Pancreas (tissue), 10 donors: ENCODE data around the gene TOM1. TPM values are rescaled to one million over a fixed set of nuclear protein-coding genes. Genes with fewer than 3 reads are reported as not detected.

Experiments used
- ATAC-seq, 4 donors: fragments of 200-7000 bp; cut with Tn5 transposase; one replicate each; pipeline versions ENCODE4 v1.8.0 to v1.9.1; 2020; ENCODE audit warnings: mild to moderate bottlenecking in 4 of 4, moderate library complexity in 4 of 4
- DNase-seq, 6 donors: peaks; one replicate each; pipeline ENCODE4 v3.0.0-alpha.2; 2020
- FAIRE-seq: peaks from 2 replicates; lab custom pipeline; 2012; peaks lifted over from hg19 to GRCh38; lab: Jason Lieb, UNC
- H3K27ac ChIP-seq, 4 donors: fragments of 200-600 bp; sonication (generic); 1 replicate in 3 of 4; 2 replicates in 1 of 4; pipeline versions ENCODE4 v1.5.0 to v1.8.0; 2020
- H3K27me3 ChIP-seq, 4 donors: fragments of 200-600 bp; one replicate each; pipeline ENCODE4 v1.8.0; 2021
- H3K36me3 ChIP-seq, 3 donors: fragments of 200-600 bp; sonication (generic) in 1 of 3; one replicate each; pipeline versions ENCODE4 v1.5.0 to v1.8.0; 2020 to 2021
- H3K4me1 ChIP-seq, 3 donors: fragments of 200-600 bp; one replicate each; pipeline ENCODE4 v1.8.0; 2021
- H3K4me3 ChIP-seq, 4 donors: fragments of 200-600 bp; sonication (generic) in 2 of 4; one replicate each; pipeline versions ENCODE4 v1.5.0 to v1.8.0; 2020 to 2021
- H3K9me3 ChIP-seq, 4 donors: fragments of 200-600 bp; one replicate each; pipeline ENCODE4 v1.8.0; 2021
- WGBS, 2 donors: extraction: QIAGEN DNeasy Blood & Tissue Kit; methylation state at CpG; one replicate each; pipeline ENCODE4 v1.1.7; 2013; 5-methylcytosine and 5-hydroxymethylcytosine counted together
- intact Hi-C, 3 donors: fragments of 100-400 bp; cut with DNase I; formaldehyde crosslinking; loops; one replicate each; pipeline versions ENCODE4 v1.11.1 to v1.14.2; 2022
- polyA plus RNA-seq, 2 donors: library from polyadenylated mRNA; stranded (reverse); fragments of 200-250 nt; gene quantifications; one replicate each; pipeline ENCODE4 v1.2.3, GENCODE V29; 2013
- total RNA-seq, 6 donors: library from RNA; stranded (reverse); fragmentation: NEBNext Ultra II Directional in 4 of 6; extraction: Animal tissue kit (Norgen Biotek cat#: 25700) in 4 of 6; gene quantifications; one replicate each; pipeline versions ENCODE4 v1.2.1 to v1.2.4, GENCODE V29; 2021 to 2023
- TF ChIP-seq, protein P1 (sequence below), 4 donors: fragments of 200-600 bp; sonication (generic) in 3 of 4; IDR thresholded peaks; one replicate each; pipeline versions ENCODE4 v1.5.0 to v1.8.0; 2021; ENCODE audit warnings: antibody characterized with exemption in 4 of 4
- donor health status: healthy with polysubstance abuse.
- donor health status: DM: no; HTN: no; CAD: no; lungs with moderate emphysema.
- donor health status: DM: no; HTN: no; CAD: no.
- donor health status: control.
- donor health status: control.
- donor health status: Bipolar disorder and iron deficiency.
- donor health status: DM: yes; HTN: yes; CAD: no.
- donor health status: DM: no; HTN: no; CAD: no.
- donor health status: DM: no; HTN: no; CAD: no.
- donor health status: DM: yes; HTN: yes; CAD: no.

The TOM1 gene
- 10 to 100 TPM; 18.4 to 30.2 (median 20.2) TPM for total RNA-seq
- polyA plus RNA-seq: 10 to 100 TPM; 28.3 to 33.7 TPM

DNA sequence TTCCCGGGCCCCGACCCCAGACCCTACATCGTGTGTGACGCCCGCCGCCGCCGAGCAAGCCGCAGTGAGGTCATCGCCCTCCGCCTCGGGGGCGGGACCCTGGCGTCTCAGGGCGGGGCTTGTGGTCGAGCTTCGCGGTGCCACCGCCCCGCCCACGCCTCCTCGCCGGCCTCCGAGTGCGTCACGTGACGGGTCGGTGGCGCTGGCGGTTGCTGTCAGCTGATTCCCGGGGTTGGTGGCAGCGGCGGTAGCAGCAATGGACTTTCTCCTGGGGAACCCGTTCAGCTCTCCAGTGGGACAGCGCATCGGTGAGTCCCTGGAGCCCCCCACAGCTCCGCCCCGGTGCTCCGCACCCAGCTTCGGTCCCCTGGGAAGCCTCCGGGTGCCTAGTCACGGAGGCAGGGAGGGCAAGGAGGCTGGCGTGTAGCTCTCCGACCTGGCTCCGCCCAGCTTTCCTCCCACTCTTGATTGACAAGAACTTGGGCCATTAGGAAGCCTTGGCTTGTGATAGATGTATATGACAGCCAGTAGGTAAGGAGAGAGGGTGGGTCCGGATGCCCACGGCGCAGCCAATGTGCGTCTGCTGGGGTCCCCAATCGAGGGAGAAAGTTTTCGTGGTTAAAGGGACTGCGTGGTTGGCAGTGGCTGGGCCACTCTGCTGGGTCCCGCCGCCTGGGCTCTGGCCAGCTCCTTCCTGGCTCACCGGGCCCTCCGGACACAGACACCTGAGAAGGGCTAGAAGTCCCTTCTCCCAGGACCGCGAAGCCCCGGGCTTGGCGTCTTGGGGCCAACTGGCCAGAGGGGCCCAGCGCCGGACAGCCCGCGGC lies at the start of gene TOM1:
Gene TOM1, plus strand, starts transcription at position 222 of the 827 bp plus-strand sequence. Its CDS starts 35 bp downstream, at position 257.
- TF ChIP-seq, protein P1, sequence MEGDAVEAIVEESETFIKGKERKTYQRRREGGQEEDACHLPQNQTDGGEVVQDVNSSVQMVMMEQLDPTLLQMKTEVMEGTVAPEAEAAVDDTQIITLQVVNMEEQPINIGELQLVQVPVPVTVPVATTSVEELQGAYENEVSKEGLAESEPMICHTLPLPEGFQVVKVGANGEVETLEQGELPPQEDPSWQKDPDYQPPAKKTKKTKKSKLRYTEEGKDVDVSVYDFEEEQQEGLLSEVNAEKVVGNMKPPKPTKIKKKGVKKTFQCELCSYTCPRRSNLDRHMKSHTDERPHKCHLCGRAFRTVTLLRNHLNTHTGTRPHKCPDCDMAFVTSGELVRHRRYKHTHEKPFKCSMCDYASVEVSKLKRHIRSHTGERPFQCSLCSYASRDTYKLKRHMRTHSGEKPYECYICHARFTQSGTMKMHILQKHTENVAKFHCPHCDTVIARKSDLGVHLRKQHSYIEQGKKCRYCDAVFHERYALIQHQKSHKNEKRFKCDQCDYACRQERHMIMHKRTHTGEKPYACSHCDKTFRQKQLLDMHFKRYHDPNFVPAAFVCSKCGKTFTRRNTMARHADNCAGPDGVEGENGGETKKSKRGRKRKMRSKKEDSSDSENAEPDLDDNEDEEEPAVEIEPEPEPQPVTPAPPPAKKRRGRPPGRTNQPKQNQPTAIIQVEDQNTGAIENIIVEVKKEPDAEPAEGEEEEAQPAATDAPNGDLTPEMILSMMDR (IDR thresholded peaks at IDR 0.05): no peak
- H3K27me3 ChIP-seq: no peaks in the 10 kb centered on the region
- 0% methylated on average over 60 to 64 of the region's 64 CpGs for WGBS, 2 donors
- H3K9me3 ChIP-seq: no peaks in the 10 kb centered on the region
- peak; percentile 95 to 99 (median 98) for DNase-seq
- peak; percentile 68 for FAIRE-seq
- peaks cover 0 to 11% (median 5%) of the 10 kb centered on the region in 3 donors for H3K4me1 ChIP-seq
- H3K27ac ChIP-seq: peak within 1 kb of the TSS; percentile 90 to 97 (median 92)
- H3K4me3 ChIP-seq: peak within 1 kb of the TSS; percentile 69 to 85 (median 82)
- peak; percentile 92 to 97 (median 94) for ATAC-seq
- intact Hi-C loops: no loop called here
- no peaks in the 10 kb centered on the region for H3K36me3 ChIP-seq

DNA sequence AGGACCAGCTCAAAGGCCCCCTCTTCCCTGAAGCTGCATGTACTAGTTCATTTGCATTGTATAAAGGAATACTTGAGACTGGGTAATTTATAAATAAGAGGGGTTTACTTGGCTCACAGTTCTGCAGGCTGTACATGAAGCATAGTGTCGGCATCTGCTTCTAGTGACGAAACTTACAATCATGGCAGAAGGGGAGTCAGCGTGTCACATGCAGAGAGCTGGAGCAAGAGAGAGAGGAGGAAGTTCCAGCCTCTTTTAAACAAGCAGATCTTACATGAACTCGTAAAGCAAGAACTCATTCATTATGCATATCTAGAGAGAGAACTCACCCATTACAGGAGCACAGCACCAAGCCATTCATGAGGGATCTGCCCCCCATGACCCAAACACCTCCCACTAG lies 49.5 kb upstream of the TOM1 start:
- no peaks in the 10 kb centered on the region for H3K9me3 ChIP-seq
- no peak for ATAC-seq
- intact Hi-C loops: no loop called here
- H3K27me3 ChIP-seq: no peaks in the 10 kb centered on the region
- 81 to 82% methylated on average over 4 of the region's 4 CpGs for WGBS, 2 donors
- TF ChIP-seq, protein P1 (IDR thresholded peaks at IDR 0.05): no peak
- FAIRE-seq: no peak
- no peaks in the 10 kb centered on the region for H3K36me3 ChIP-seq
- H3K4me3 ChIP-seq: no peak overlapping the region
- DNase-seq: no peak
- H3K27ac ChIP-seq: no peak overlapping the region
- H3K4me1 ChIP-seq: no peaks in the 10 kb centered on the region

DNA sequence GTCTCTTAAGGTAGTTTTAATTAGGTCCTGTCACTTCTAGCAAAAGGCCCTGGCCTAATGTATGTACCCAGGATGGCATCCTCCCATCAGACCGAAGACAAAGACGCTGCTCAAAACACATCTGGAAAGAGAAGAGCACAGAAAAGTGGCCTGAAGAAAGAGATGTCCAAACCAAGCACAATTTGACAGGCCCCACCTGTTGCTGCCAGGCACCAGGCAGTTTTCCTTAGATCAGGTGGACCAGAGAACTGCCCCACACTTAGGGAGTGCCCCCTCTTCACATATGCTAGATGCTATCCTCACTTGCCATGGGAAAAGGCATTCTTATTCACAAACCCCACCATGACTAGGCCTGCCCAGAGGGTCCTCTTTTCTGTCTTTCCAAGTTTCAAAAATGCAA lies 45.7 kb upstream of the TOM1 start:
- DNase-seq (no peak), ATAC-seq (no peak), FAIRE-seq (no peak)
- H3K27me3 ChIP-seq: no peaks in the 10 kb centered on the region
- peaks cover 0 to 11% (median 5%) of the 10 kb centered on the region in 3 donors for H3K4me1 ChIP-seq
- H3K27ac ChIP-seq: no peak overlapping the region
- no peak overlapping the region for H3K4me3 ChIP-seq
- no peaks in the 10 kb centered on the region for H3K36me3 ChIP-seq
- 61 to 75% methylated on average over 2 of the region's 2 CpGs for WGBS, 2 donors
- intact Hi-C loops: no loop called here
- TF ChIP-seq, protein P1 (IDR thresholded peaks at IDR 0.05): no peak
- H3K9me3 ChIP-seq: no peaks in the 10 kb centered on the region

DNA sequence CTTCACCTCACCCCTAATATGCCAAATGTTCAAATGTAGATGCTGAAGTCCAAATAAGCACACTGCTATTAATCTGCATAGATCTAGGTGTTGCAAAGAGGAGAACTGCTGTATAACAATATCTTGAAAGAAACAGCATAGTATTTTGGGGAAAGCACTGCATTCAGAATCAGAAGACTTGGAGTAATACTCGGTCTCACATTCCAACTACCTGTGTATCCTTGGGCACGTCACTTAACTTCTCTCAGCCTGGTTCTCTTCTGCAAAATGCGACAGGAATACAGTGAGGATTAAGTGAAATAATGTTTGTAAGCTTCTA lies 42.7 kb upstream of the TOM1 start:
- DNase-seq (no peak), FAIRE-seq (no peak), ATAC-seq (peak; percentile 16 to 28 (median 24))
- intact Hi-C loops: no loop called here
- H3K36me3 ChIP-seq: no peaks in the 10 kb centered on the region
- TF ChIP-seq, protein P1 (IDR thresholded peaks at IDR 0.05): no peak
- H3K27me3 ChIP-seq: no peaks in the 10 kb centered on the region
- H3K9me3 ChIP-seq: no peaks in the 10 kb centered on the region
- 0 to 3% methylated on average over 3 of the region's 3 CpGs for WGBS, 2 donors
- H3K4me3 ChIP-seq: peak overlapping the region; percentile 74 to 92 (median 84)
- H3K27ac ChIP-seq: peak overlapping the region in 3 of 4 donors; percentile 65 to 90 (median 83)
- H3K4me1 ChIP-seq: peaks cover 0 to 12% (median 7%) of the 10 kb centered on the region in 3 donors
